GM21619 (cell line): ENCODE results near the gene CBX8.

Source experiments
- ATAC-seq: cut with Tn5 transposase; IDR thresholded peaks from one replicate; pipeline ENCODE4 v1.9.1; 2021; ENCODE audit not compliant: unreplicated experiment

Gene CBX8

DNA sequence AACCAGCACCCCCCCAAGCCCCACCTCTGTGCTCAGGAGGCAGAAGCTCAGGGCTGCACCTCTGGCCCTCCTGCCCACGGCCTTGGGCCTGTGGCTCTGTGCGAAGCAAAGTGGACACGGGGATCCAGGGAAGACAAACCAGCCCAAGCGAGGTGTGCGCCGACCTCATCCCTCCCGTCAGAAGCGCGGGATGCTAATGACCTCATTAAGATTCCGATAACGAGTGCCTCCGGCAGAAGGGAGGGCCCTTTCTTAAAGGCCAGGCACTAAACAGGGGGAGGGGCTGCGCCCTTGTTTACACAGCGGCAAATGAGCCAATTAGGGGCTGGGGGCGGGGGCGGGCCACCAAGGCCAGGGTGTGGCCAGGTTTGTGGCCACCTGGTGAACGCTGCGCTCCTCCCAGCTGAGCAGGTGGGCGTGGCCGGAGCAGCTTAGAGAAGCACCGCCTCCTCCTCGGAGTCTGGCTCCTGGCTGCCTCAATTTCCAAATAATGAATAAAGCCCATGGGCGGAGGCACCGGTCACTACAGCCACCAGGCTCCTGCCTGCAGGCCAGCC is 39.2 kb upstream of the CBX8 start:
- ATAC-seq: no peak

DNA sequence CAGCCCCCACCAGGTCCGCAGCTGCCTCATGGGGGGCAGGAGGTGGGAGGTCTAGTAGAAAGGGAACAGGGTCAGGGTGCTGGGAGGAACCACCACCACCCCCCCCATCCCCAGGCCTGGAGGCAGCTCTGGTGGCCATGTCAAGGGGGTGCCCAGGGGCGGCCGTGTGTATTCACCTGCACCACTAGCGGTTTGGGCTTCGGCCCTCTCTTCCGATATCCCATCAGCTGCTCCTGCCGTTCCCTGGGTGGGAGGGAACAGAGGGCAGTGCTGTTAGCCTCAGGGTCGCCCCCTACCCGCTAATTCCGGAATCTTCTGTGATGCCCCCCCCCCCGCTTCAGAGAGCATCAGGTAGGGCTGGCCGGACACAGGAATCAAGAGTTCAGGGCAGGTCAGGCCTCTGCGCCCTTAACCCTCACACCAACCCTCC is 38.6 kb upstream of the CBX8 start:
- no peak for ATAC-seq

DNA sequence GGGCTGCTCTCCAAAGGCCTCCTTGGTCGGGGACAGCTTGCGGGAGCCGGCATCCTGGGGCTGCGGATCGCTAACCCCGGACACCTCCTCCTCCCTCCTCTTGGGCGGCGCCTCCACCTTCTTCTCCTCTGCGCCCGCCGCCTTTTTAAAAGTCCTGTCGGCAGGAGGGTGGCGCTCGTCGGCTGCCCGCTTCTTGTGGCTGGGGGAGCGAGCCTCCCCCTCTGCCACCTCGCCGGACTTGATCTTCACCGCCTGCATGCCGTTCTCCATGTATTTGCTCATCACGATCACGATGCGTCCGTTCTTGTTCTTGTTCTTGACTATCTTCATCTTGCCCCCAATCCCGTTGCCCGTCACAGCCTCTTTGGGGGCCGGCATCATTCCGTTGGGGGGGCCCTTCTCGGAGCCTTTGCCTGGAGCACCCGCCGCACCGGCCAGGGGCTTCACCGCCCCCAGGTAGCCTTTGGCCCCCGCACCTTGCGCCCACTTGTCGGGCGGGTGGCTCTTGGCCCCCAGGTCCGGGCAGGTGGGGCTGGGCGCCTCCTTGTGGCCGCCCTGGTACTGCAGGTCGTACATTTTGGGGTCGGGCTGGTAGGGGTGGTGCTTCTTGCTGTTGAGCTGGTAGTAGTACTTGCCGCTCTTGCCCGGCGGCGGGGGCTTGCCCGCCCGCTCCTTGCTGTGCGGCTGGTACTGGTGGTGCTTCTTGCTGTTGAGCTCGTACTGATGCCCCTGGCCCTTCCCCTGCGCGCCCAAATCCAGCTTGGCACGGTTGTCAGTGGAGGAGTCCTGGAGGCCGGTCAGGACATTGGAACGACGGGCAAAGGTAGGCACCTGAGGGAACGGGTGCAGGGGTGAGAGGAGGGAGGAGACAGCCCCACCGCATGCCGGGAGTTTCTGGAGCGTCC is 37.9 kb upstream of the CBX8 start:
- no peak for ATAC-seq

DNA sequence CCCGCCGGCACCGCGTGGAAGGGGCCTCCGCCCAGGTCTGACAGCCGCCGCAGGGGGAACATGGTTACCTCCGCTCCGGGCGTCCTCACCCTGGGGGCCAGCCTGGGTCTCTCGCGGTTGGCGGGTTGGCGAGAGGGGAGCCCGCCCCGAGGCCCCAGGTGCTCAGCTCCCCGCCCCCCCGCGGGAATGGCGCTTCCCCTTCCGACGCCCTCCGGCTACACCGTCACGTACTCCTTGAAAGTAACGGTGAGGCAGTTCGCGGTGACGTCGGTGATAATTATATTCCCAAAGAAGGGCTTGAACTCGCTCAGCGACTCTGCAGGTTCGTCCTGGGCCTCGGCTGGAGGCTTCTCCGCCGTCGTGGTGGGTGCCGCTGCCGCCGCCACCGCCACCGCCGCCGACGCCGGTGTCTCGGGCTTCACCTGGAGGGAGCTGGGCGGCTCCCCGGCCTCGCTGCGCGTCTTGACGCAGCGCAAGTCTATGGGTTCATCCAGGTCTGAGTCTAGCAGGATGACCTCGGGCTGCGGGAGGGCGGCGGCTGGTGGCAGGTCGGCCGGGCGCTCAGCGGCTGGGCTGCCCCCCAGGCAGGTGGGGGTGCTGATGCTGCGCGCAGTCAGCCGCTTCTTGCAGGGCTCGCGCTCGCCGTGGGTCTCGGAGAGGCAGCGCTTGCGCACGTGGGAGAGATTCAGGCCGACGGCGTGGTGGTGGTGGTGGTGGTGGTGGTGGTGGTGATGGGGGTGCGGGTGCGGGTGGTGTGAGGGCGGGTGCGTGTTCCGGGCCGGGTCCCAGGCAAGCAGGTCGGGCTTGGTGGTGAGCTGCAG is 37.1 kb upstream of the CBX8 start:
- ATAC-seq: no peak

DNA sequence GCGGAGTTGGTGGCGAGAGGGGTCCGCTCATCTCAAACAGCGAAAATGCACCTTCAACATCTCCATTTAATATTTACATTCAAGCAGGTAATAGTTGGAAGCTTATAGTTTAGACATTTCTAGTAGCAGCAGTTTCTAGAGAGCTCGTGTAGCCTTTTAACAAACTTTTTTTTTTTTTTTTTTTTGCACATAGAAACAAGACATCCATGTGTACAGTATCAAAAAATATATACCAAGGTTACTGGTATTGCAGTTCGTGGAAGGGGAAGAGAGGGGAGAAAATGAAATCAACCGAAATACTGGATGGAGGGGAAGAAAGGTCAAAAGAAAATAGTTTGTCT is 36.2 kb upstream of the CBX8 start:
- ATAC-seq: no peak

DNA sequence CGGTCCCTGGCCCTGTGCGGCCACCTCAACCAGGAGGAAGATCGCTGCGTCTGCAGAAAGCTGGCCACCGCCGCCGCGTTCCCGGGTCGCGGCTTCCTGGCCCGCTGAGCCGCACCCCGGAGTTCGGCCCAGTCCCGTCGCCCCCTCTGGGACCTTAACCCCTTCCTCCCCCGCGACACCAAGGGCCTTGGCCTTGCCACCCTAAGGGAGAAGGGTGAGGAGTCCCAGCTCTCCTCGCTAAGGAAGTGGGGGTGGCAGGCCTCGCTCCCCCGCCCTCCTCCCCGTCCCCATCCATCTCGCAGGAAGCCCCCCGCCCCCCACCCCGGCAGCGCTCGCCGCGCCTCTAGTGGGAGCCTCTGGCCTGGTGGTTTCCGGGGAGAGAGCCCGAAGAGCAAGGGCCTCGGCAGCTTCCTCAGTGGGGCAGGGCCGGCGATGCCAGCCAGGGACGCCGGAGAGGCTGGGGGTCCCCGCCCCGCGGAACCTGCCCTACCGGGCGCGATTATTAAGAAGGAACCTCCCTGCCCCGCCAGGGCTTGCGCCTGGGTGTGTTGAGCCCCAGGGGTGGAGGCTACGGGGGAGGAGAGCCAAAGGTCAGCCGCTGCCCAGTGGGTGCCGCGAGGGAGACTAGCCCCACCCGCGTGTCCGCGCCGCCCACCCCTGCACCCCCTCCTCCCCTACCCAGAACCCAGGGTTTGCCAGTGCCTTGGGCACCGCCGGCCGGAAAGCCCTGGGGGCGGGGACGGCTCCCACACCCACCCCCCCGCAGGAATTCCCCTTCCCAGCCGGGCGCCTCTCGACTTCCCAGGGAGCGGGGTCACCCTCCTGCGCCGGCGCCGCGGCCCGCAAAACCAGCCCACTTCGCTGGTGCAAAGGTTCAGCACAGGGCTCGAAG is 35.6 kb upstream of the CBX8 start:
- ATAC-seq: no peak

DNA sequence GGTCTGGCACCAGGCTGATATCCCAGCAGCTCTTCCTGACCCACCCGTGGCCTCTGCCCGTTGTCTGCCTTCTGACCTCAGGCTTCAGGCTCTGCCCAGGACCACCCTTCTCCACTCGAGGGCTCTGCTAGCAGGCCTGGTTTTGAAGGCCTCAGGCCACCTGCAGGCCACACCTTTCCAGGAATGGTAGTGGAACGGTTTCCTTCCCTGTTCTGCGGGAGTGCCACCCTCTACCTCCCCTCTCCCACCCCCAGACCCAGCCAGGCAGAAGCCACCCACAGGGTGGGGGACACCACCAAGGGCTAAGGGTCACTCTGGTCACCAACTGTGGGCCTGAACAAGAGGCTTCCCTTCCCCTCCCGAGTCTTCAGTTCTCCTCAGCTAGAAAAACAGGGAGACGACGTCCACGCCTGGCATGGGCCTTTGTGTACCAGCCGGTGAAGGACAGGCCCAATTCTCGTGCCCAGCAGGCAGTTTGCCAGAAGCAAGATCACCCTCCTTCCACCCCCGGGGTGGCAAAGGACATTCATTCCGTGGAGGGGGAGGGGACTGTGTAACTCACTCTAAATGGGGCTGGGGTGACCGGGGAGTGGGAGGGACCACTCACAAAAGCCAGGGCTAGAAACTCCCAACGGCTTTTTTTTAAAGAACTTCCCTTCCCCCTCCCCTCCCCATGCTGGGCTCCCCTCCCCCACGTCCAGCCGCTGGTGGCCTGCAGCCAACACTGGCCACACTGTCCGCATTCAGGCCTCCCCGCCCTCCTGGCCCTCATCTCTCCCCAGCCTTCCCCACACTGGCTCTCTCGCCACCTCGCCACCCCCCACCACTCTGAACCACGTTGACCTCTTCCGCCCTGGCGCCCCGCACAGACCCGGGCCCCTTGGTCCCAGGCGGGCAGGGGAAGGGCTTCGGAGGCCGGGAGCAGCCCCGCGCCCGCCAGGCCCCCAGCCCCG is 34.7 kb upstream of the CBX8 start:
- ATAC-seq: no peak

DNA sequence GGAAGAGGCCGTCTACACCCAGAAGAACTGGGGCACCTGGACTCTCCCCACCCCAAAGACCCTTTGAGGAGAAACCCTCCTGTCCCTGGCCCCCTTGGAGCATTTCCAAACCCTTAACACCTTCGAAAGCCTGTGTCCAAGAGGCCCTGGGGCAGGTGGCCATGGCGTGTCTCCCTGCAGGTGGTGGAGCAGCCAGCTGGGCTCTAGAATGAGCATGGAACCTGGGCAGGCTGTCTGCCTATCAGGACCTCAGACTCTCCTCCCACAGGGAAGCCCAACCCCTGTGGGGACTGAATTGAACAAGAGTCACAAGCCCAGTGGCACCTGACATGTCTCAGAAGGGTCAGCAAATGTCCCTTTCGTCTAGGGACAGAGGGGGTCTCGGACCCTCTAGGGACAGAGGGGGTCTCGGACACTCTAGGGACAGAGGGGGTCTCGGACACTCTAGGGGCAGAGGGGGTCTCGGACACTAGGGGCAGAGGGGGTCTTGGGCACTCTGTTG is 33.9 kb upstream of the CBX8 start:
- ATAC-seq: no peak

DNA sequence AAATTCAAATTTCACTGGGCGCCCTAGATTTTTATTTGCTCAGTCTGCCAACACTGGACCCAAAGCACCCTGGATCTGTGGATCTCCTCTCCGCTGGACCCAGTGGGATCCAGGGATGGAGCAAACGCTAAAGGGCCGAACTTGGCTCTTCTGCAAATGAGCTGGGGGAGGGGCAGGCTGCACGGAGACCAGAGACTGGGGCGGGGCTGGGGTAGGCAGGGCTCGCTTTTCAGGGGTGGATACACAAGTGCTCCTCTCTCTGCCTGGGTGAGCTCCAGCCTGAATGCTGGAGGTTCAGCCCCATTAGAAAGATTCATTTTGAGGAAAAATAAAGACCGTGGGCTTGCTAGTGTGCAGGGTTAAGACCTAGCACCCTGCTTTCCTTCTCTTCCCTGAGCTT is 33.4 kb upstream of the CBX8 start:
- ATAC-seq: no peak

DNA sequence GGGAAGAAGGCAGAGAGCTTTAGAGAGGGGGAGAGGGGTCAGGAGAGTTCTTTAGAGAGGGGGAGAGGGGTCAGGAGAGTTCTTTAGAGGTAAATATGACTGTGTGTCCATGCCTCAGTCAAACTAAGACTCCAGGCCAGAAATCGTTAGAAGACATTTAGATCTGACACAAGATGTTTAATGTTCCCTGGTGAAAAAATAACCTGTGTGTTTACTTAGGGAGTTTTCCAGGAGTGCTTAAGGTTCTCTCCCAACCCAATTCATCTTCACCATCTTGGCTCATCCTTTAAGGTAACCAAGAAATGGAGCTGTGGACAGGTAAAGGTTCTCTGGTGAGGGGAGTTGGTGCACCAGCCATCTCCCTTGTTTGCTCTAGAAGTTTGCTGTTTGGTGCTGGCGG is 32.6 kb upstream of the CBX8 start:
- no peak for ATAC-seq

DNA sequence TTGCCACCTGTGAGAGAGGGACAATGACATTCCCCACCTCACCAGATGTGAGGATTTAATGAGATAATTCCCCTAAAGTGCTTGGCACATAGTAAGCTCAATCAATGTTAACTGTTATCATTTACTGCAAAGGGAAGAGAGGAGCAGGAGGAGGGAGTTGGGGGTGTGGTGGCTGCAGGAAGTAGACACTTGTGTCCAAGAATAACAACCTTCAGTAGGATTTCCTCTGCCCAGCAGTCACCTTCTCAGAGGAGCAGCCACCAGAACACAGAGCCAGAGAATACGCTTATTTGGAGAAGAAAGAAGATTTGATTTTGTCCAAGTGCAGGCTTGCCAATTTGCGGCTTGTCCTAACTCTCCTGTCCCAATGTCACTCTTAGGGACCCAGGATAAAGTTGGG is 32.1 kb upstream of the CBX8 start:
- no peak for ATAC-seq

DNA sequence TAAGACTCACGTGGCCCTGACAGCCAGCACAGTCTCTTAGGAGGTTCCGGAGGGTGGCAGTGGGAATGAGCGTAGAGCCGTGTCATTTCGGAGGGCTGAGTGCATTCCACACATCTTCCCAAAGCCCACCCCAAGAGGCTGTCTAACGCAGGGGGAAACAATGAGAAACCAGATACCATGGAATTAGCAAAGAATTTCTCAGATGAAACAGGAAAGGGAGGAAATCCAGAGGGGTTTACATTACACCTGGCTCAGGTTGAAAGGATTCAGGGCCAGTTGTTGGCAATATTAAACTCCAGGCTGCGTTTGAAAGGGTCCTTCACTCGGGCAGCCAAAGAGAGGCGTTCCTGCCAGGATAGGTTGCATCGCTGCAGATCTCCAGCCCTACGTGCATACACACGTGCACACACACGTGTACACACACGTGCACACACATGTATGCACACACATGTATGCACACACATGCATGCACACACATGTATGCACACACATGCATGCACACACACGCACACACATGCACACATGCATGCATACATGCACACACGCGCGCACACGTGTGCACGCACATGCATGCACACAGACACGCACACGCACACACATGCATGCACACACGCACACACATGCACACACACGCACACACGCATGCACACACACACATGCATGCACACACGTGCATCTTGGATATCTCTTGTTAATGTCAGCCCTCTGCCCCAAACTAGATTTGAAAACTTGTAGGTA is 30.1 kb upstream of the CBX8 start:
- ATAC-seq: no peak

DNA sequence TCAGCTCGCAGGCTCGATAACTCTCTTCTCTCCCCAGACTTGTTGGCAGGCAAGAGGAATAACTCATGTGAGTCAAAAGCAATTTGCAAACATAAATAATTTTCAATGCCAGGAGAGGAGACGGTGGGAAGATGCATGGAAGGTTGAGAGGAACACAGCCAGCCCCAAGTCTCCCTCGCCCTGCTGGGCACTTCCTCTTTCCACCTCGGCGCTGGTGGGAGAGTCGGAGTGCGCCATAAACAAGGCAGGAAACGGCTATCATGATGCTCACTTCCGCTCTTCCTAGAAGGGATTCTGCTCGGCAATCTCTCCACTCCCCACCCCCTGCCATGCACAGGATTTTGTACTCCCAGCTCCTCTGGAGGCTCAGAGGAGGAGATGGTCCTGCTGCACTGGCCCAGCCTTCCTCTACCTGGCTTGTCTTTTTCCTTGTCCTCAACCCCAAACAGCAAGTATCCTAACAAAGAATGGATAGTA is 29.4 kb upstream of the CBX8 start:
- ATAC-seq: no peak

DNA sequence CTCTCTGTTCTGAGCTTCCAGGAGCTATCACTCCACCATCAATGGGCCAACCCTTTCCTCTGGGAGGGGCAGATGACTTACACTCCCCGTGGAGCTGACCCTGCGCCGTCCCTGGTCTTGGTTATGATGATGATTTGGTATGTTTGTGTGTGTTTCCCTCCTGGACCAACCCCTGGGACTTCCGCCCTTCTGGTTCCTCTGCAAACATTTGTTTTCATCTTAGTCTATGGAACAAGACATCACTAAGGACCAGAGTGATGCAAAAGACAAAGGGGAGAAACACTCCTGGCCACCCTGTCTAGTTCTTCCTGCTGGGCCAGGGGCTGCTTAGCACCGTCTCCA is 28.7 kb upstream of the CBX8 start:
- ATAC-seq: no peak

DNA sequence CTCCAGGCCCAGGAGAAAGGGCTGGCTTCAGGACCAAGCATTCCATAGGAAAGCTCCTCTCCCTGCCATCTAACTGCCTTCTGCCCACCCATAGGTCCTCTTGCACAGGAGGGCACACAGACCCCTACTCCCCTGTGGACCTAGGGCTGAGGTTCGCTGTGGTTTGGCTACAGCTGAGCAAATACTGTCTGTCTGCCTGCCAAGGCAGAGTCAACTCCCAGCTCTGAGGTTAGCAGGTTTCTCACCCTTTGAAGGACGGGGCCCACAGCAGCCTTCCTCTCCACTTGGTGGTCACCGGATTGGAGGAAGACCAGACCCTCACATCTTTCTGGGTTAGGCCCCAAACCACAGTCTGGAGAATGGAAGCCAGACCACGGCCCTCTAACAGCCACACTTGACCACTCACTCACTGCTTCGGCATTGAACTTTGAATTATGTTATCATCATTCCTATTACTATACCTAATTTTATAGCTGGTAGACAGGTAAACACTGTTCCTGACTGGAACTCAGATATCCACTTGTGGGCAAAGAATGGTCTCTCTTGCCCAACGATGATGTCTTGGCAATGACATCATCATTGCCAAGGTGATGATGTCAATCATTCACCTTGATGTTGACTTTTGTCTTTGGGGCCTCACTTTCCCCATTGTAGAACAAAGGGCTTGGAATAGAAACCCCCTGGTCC is 28.2 kb upstream of the CBX8 start:
- no peak for ATAC-seq

DNA sequence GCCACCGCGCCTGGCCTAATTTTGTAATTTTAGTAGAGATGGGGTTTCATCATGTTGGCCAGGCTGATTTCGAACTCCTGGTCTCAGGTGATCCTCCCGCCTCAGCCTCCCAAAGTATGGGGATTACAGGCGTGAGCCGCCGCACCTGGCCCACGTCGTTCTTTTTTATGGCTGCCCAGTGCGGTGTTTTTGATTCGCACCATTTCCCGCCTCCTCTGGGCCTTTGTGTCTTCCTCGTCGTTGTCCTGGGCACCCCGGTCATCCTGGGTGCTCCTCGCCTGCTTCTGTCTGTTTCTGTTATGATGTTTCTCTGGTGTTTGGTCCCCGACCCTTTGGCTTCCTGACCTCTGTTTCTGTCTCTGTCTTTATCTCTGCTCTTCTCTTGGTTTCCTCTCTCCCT is 27.4 kb upstream of the CBX8 start:
- ATAC-seq: no peak

DNA sequence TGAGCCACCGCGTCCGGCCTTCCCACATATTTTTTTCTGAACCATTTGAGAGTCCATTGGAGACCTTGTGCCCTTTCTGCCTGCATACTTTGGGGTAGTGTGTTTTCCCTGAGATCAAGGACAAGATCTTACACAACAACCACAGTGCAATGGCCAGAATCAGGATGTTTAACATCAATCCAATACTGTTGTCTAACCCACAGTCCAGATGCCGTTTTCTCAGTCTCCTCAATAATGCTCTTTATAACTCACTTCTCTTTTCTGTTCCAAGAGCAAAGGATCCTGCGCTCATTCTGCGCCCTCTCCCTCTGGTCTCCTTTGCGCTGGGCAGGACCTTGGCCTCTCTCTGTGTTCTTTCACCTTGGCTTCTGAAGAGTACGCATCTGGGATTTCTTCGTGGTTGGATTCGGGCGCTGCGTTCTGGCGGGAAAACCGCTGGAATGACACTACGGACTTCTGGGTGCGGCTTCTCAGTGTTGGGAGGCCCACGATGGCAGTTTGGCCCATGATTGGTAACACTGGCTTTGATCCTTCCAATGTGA is 25.8 kb upstream of the CBX8 start:
- ATAC-seq: no peak
